H1 (cell line): ENCODE results near the gene MYO7B. TPM values are rescaled to one million over a fixed set of nuclear protein-coding genes. Genes with fewer than 3 reads are reported as not detected.
A peak's percentile ranks its signal among the peaks of the same experiment; 100 is the strongest.

ENCODE experiments used
- CTCF ChIA-PET: fragments of 300-600 bp; sonication (Branson Sonifier 250); formaldehyde crosslinking; loops from one replicate; lab custom pipeline; 2021; ENCODE audit not compliant: partially characterized antibody; lab: Charles Lee
- POLR2A ChIA-PET: fragments of 300-600 bp; sonication (Branson Sonifier 250); formaldehyde crosslinking; loops from one replicate; lab custom pipeline; 2021; ENCODE audit warnings: inconsistent platforms; ENCODE audit not compliant: partially characterized antibody; lab: Charles Lee
- DNase-seq, 2 experiments: peaks; one replicate each; pipeline versions ENCODE4 v3.0.0 to v3.0.0-alpha.2; 2010 to 2022; ENCODE audit warnings: low spot score in 2 of 2, low read depth in 1 of 2, mixed read lengths in 1 of 2
- FAIRE-seq: peaks from 2 replicates; lab custom pipeline; 2011; peaks lifted over from hg19 to GRCh38; lab: Jason Lieb, UNC
- H2AFZ ChIP-seq: 2 replicates; pipeline ENCODE4 v1.8.1; 2012; ENCODE audit warnings: low read length, inconsistent platforms
- H2AK5ac ChIP-seq: 2 replicates; pipeline ENCODE4 v1.6.1; 2013; ENCODE audit warnings: low read depth, low read length
- H2BK120ac ChIP-seq: replicated peaks from 2 replicates; pipeline ENCODE3; 2013; ENCODE audit warnings: low read depth, low read length, inconsistent platforms
- H2BK12ac ChIP-seq: 2 replicates; pipeline ENCODE4 v1.6.1; 2013; ENCODE audit warnings: low read depth, low read length
- H2BK15ac ChIP-seq: 2 replicates; pipeline ENCODE4 v1.6.1; 2013; ENCODE audit warnings: low read length
- H2BK20ac ChIP-seq: 2 replicates; pipeline ENCODE4 v1.6.1; 2013; ENCODE audit warnings: low read length
- H2BK5ac ChIP-seq: 2 replicates; pipeline ENCODE4 v1.6.1; 2013; ENCODE audit warnings: low read depth, low read length
- H3K14ac ChIP-seq: 2 replicates; pipeline ENCODE4 v1.6.1; 2013; ENCODE audit warnings: inconsistent platforms; ENCODE audit not compliant: insufficient read length
- H3K18ac ChIP-seq: 2 replicates; pipeline ENCODE4 v1.6.1; 2013; ENCODE audit warnings: low read length; ENCODE audit errors: extremely low read depth
- H3K23ac ChIP-seq: 2 replicates; pipeline ENCODE4 v1.6.1; 2013; ENCODE audit warnings: inconsistent platforms; ENCODE audit not compliant: insufficient read length
- H3K23me2 ChIP-seq: 2 replicates; pipeline ENCODE4 v1.6.1; 2013; ENCODE audit warnings: low read depth, low read length
- H3K27ac ChIP-seq: 2 replicates; pipeline ENCODE4 v1.6.1; 2011; ENCODE audit warnings: low read depth, low read length, inconsistent platforms
- H3K27me3 ChIP-seq, 4 experiments: replicated peaks in 1 of 4; 1 replicate in 1 of 4; 2 replicates in 3 of 4; pipeline versions ENCODE4 v1.6.1 to v1.8.1; 2011 to 2013; ENCODE audit warnings: low read length in 3 of 4, mild to moderate bottlenecking in 3 of 4, inconsistent platforms in 2 of 4, mixed read lengths in 2 of 4, moderate library complexity in 1 of 4; ENCODE audit not compliant: control insufficient read depth in 3 of 4, insufficient read depth in 3 of 4; ENCODE audit errors: extremely low read depth in 1 of 4
- H3K36me3 ChIP-seq, 4 experiments: 2 replicates each; pipeline versions ENCODE4 v1.6.1 to v1.8.1; 2011 to 2013; ENCODE audit warnings: mild to moderate bottlenecking in 4 of 4, low read length in 3 of 4, moderate library complexity in 2 of 4, control low read depth in 1 of 4, inconsistent platforms in 1 of 4; ENCODE audit not compliant: insufficient read depth in 4 of 4, control insufficient read depth in 2 of 4
- H3K4ac ChIP-seq: replicated peaks from 2 replicates; pipeline ENCODE3; 2013; ENCODE audit warnings: low read length, low read depth, mixed read lengths, inconsistent platforms; ENCODE audit not compliant: insufficient read length
- H3K4me1 ChIP-seq, 4 experiments: replicated peaks in 1 of 4; 1 replicate in 1 of 4; 2 replicates in 3 of 4; pipeline versions ENCODE4 v1.6.1 to v1.8.1; 2011 to 2013; ENCODE audit warnings: low read length in 3 of 4, inconsistent platforms in 2 of 4, mixed read lengths in 1 of 4; ENCODE audit not compliant: insufficient read depth in 4 of 4, control insufficient read depth in 3 of 4
- H3K4me2 ChIP-seq, 2 experiments: 2 replicates each; pipeline versions ENCODE4 v1.6.1 to v1.8.1; 2011 to 2013; ENCODE audit warnings: low read depth in 2 of 2, low read length in 2 of 2, control low read depth in 1 of 2, inconsistent platforms in 1 of 2, mild to moderate bottlenecking in 1 of 2; ENCODE audit not compliant: insufficient read depth in 1 of 2
- H3K4me3 ChIP-seq, 4 experiments: fragments of 200-600, 300-600 bp in 1 of 4; sonication (generic), shearing (Covaris generic), sonication (Bioruptor Twin) in 1 of 4; 2 replicates each; pipeline versions ENCODE4 v1.5.1 to v1.8.1; 2011 to 2016; ENCODE audit warnings: low read length in 4 of 4, low read depth in 3 of 4, control low read depth in 2 of 4, inconsistent platforms in 2 of 4, mild to moderate bottlenecking in 2 of 4, mixed read lengths in 1 of 4, moderate library complexity in 1 of 4; ENCODE audit not compliant: insufficient read depth in 2 of 4; ENCODE audit errors: extremely low read depth in 1 of 4
- H3K56ac ChIP-seq: replicated peaks from 2 replicates; pipeline ENCODE3; 2013; ENCODE audit warnings: low read depth, mild to moderate bottlenecking, mixed read lengths, low read length, inconsistent platforms; ENCODE audit not compliant: insufficient read length
- H3K79me1 ChIP-seq: 2 replicates; pipeline ENCODE4 v1.6.1; 2013; ENCODE audit warnings: low read depth, low read length, control low read depth
- H3K79me2 ChIP-seq, 2 experiments: 2 replicates each; pipeline versions ENCODE4 v1.6.1 to v1.8.1; 2012 to 2013; ENCODE audit warnings: low read length in 2 of 2, mild to moderate bottlenecking in 2 of 2, inconsistent platforms in 1 of 2; ENCODE audit not compliant: insufficient read depth in 2 of 2, control insufficient read depth in 1 of 2
- H3K9ac ChIP-seq, 4 experiments: replicated peaks in 1 of 4; 1 replicate in 1 of 4; 2 replicates in 3 of 4; pipeline versions ENCODE4 v1.6.1 to v1.8.1; 2011 to 2013; ENCODE audit warnings: low read depth in 3 of 4, low read length in 3 of 4, control low read depth in 2 of 4, mild to moderate bottlenecking in 2 of 4, moderate library complexity in 2 of 4, inconsistent platforms in 1 of 4; ENCODE audit errors: extremely low read depth in 1 of 4
- H3K9me3 ChIP-seq, 2 experiments: 2 replicates each; pipeline versions ENCODE4 v1.6.1 to v1.8.1; 2012 to 2013; ENCODE audit warnings: mild to moderate bottlenecking in 2 of 2, moderate library complexity in 2 of 2, control low read depth in 1 of 2, inconsistent platforms in 1 of 2, low read depth in 1 of 2, low read length in 1 of 2, mixed read lengths in 1 of 2; ENCODE audit not compliant: insufficient read depth in 2 of 2
- H4K20me1 ChIP-seq, 2 experiments: replicated peaks in 1 of 2; 2 replicates each; pipeline versions ENCODE3 to v1.8.1; 2011 to 2013; ENCODE audit warnings: inconsistent platforms in 2 of 2, low read length in 2 of 2, mild to moderate bottlenecking in 1 of 2; ENCODE audit not compliant: insufficient read depth in 2 of 2, control insufficient read depth in 1 of 2
- H4K5ac ChIP-seq: 2 replicates; pipeline ENCODE4 v1.6.1; 2013; ENCODE audit warnings: low read length, low read depth, mixed read lengths, inconsistent platforms; ENCODE audit not compliant: insufficient read length
- H4K8ac ChIP-seq: 2 replicates; pipeline ENCODE4 v1.8.0; 2013; ENCODE audit warnings: mild to moderate bottlenecking, moderate library complexity, low read length, inconsistent platforms; ENCODE audit not compliant: insufficient read depth; ENCODE audit errors: extremely low read depth
- H4K91ac ChIP-seq: replicated peaks from 2 replicates; pipeline ENCODE3; 2013; ENCODE audit warnings: low read length, mixed read lengths, inconsistent platforms; ENCODE audit not compliant: insufficient read length
- CTCF ChIP-seq, 3 experiments: IDR thresholded peaks; 1 replicate in 2 of 3; 2 replicates in 1 of 3; pipeline versions ENCODE4 v1.5.1 to v1.6.1; 2011; ENCODE audit warnings: low read length in 3 of 3, mild to moderate bottlenecking in 3 of 3, inconsistent platforms in 2 of 3, low read depth in 1 of 3, moderate library complexity in 1 of 3; ENCODE audit not compliant: insufficient read depth in 1 of 3; ENCODE audit errors: control extremely low read depth in 1 of 3
- HDAC6 ChIP-seq: IDR thresholded peaks from one replicate; pipeline ENCODE4 v1.7.1; 2012; ENCODE audit warnings: low read depth, mild to moderate bottlenecking, inconsistent platforms, low read length, moderate library complexity
- WGBS, 2 experiments: shearing (Covaris generic) in 1 of 2; methylation state at CpG; one replicate each; pipeline versions ENCODE4 v1.1.6 to v1.1.7; 2013 to 2015; ENCODE audit warnings: low lambda C conversion rate in 2 of 2, mixed read lengths in 2 of 2, inconsistent platforms in 1 of 2, low coverage in 1 of 2, missing lambda C conversion rate in 1 of 2; ENCODE audit not compliant: insufficient replicate concordance in 2 of 2, insufficient coverage in 1 of 2, insufficient read length in 1 of 2; ENCODE audit errors: extremely low coverage in 1 of 2, missing lambda C conversion rate in 1 of 2; 5-methylcytosine and 5-hydroxymethylcytosine counted together
- polyA plus RNA-seq, 7 experiments: library from polyadenylated mRNA; depleted of rRNA in 3 of 7; stranded (reverse) in 5 of 7; unstranded in 2 of 7; fragments of >200 nt in 5 of 7; fragments of 200-250 nt in 2 of 7; gene quantifications; 1 replicate in 5 of 7; 2 replicates in 1 of 7; 4 replicates in 1 of 7; pipeline versions ENCODE4 v1.2.1 to v1.2.3, GENCODE V29; 2011 to 2013; ENCODE audit warnings: missing spikeins in 2 of 7, mixed read lengths in 2 of 7
- total RNA-seq: library from RNA; stranded (reverse); fragmentation: NEBNext Ultra II Directional; extraction: Animal tissue kit (Norgen Biotek cat#: 25700); gene quantifications from 2 replicates; pipeline ENCODE4 v1.2.1, GENCODE V29; 2021

Gene MYO7B
- total and polyA plus RNA-seq, 2 of the 8 experiments (the other 6 are each of a cell fraction or from before 2014, with no cell fraction given): not detected

- DNase-seq (no peak), FAIRE-seq (no peak)
- WGBS, 2 experiments: 85% methylated on average over 3 of the region's 3 CpGs; no CpG with 5 or more reads in 1 of the 2 experiments
- Histone ChIP-seq H2BK120ac (no peak overlapping the region), H3K79me1 (no peaks in the 10 kb centered on the region), H2BK5ac (no peak overlapping the region), H3K4ac (no peak overlapping the region), H2AK5ac (no peak overlapping the region), H3K18ac (no peak overlapping the region), H3K36me3 (no peaks in the 10 kb centered on the region), H2BK20ac (no peak overlapping the region), H3K23ac (no peak overlapping the region), H4K20me1 (no peaks in the 10 kb centered on the region), H2AFZ (no peak overlapping the region), H3K4me1 (peaks cover 0 to 9% (median 7%) of the 10 kb centered on the region in 4 experiments; a peak in 4 of 7 replicates), H3K4me3 (no peak overlapping the region), H3K4me2 (no peak overlapping the region), H4K91ac (no peak overlapping the region), H3K79me2 (peaks cover 2 to 5% of the 10 kb centered on the region in 2 experiments), H3K27me3 (no peaks in the 10 kb centered on the region; a peak in 2 of 7 replicates), H3K27ac (no peak overlapping the region), H3K14ac (no peak overlapping the region), H3K56ac (no peak overlapping the region), H3K9me3 (peaks cover 0 to 6% of the 10 kb centered on the region in 2 experiments; a peak in 1 of 4 replicates), H4K8ac (no peak overlapping the region), H4K5ac (no peak overlapping the region), H2BK12ac (no peak overlapping the region), H2BK15ac (no peak overlapping the region), H3K9ac (no peak overlapping the region), H3K23me2 (peaks cover 8% of the 10 kb centered on the region)
- no peak for TF ChIP-seq HDAC6
- peak in 1 of 3 experiments; percentile 10; a peak in 1 of 4 replicates for TF ChIP-seq CTCF (IDR thresholded peaks at IDR 0.05; ENCODE audit: control extremely low read depth in 1 of 3, insufficient read depth in 1 of 3, low read depth in 1 of 3, low read length in 3 of 3)
- CTCF ChIA-PET: interaction anchor here (0.7 to 2.0 kb wide), 4 partner anchors 9 to 174 kb away, joined by 3 to 7 read pairs (median 4); no protein-coding TSS in a partner anchor
- POLR2A ChIA-PET: interaction anchor here (1.5 kb wide), 1 partner anchor 14 kb away, joined by 4 read pairs; no protein-coding TSS in a partner anchor
Observed at GRCh38 chr2:127530245-127531140, 5.0 kb upstream of the MYO7B start.
